ENCODE results near the gene COMMD7. TPM values are rescaled to one million over a fixed set of nuclear protein-coding genes. Genes with fewer than 3 reads are reported as not detected.

COMMD7 gene
- total RNA-seq, 1 experiment from 2014 or later, result 28.3 TPM

Other genes starting within 250 kb of the COMMD7 start
- gene NOL4L, start 158.1 kb downstream of the COMMD7 start, total RNA-seq (2022), result 3.3 and 4.6 TPM in 2 replicates
- not detected in 2 replicates for gene C20orf203, start 69.5 kb downstream of the COMMD7 start, total RNA-seq (2022)
- 1.3 and 2.0 TPM in 2 replicates for gene DNMT3B, start 18.9 kb upstream of the COMMD7 start, total RNA-seq (2022)
- 94.9 and 117 TPM in 2 replicates for gene MAPRE1, start 76.5 kb upstream of the COMMD7 start, total RNA-seq (2022)
- not detected in 2 replicates for gene EFCAB8, start 115.5 kb upstream of the COMMD7 start, total RNA-seq (2022)